HG02970 (cell line): ENCODE results near the gene PPP3CB.

Source experiments
- ATAC-seq: cut with Tn5 transposase; IDR thresholded peaks from one replicate; pipeline ENCODE4 v1.9.1; 2021; ENCODE audit warnings: mild to moderate bottlenecking, moderate library complexity, moderate number of reproducible peaks; ENCODE audit not compliant: unreplicated experiment, low FRiP score

The PPP3CB gene

DNA sequence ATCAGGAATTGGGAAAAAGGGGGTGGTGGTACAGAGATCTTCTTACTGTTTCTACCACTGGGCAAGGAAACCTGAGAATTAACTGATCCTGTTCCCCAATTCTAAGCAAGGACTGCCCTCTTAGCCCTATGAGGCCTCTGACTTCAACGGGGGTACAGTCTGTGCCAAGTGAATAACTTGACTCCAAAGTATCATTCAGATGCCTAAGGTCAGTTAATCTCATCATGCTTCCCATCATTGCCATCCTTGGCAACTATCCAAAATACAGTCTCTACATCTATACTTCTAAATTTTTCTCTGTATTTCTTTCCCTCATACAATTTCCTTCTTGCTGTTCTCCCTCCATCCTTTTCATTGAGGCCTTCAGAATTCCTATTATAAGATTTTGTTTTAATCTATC is 10.5 kb downstream of the PPP3CB start:
- ATAC-seq, result no peak

GRCh38 chr10:73480158-73480557 is 15.7 kb downstream of the PPP3CB start:
- no peak for ATAC-seq

- no peak for ATAC-seq
Measured at GRCh38 chr10:73478636-73479035, 17.2 kb downstream of the PPP3CB start.

DNA sequence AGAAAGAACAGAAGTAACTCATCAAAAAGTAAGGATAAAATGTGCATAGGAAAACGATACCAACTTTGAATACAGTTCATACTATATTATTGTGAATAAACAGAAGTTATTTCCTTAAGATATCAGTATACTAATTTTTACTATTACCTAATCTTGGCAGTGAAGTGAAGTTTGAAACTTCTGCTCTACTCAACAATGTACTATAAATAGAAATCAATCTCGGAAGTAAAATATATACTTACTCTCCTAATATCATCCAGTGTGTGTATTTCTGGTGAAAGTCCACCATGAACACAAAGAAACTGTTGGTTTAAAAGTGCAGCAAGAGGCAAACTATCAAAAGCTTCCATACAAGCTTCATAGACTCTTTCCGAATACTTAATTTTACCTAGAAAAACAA is 24.6 kb downstream of the PPP3CB start:
- no peak for ATAC-seq

DNA sequence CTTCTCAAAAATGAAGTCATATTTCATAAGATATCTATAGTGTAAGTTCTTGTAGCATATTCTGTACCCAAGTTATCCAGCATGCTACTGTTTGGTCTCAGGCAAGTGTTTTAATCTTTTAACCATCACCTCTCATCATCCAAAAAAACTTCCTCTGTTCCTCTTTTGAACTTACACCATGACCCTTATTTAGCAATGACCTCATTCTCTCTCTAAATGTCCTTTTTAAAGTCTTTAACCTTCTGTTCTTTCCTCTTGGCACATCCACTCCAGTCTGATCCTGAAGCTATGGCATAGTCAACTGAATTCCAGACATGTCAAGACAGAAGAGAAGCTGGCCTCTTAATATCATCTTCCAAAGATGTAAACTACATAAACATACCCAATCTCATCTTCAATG is 26.2 kb downstream of the PPP3CB start:
- ATAC-seq, result no peak

- no peak for ATAC-seq
Measured at GRCh38 chr10:73467206-73467605, 28.6 kb downstream of the PPP3CB start.

GRCh38 chr10:73465978-73466726 is 29.7 kb downstream of the PPP3CB start:
- ATAC-seq, result no peak

GRCh38 chr10:73460897-73461296 is 34.9 kb downstream of the PPP3CB start:
- ATAC-seq, result no peak

DNA sequence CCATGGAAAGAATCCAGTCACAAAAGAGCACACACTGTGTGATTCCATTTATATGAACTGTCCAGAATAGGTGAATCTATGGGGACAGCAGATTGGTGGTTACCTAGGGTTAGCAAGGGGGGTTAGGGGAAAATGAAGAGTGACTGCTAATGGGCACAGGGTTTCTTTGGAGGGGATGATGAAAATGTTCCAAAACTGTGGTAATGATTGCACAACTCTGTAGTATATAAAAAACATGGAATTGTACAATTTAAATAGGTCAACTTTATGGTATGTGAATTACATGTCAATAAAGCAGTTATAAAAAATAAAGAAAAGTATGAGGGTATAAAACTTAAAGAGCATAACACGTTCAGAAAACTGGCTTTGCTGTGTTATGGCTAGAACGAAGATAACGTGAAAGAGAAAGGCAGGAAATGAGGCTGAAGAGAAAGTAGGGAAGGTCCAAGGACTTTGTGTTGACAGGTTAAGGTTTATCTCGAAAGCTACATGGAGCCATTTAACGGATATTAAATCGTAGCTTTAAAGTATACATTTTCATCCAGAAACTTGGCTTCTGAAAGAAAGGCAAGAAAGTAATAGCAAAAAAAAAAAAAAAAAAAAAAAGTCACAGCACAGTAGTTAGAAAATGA is 36.0 kb downstream of the PPP3CB start:
- ATAC-seq, result no peak

DNA sequence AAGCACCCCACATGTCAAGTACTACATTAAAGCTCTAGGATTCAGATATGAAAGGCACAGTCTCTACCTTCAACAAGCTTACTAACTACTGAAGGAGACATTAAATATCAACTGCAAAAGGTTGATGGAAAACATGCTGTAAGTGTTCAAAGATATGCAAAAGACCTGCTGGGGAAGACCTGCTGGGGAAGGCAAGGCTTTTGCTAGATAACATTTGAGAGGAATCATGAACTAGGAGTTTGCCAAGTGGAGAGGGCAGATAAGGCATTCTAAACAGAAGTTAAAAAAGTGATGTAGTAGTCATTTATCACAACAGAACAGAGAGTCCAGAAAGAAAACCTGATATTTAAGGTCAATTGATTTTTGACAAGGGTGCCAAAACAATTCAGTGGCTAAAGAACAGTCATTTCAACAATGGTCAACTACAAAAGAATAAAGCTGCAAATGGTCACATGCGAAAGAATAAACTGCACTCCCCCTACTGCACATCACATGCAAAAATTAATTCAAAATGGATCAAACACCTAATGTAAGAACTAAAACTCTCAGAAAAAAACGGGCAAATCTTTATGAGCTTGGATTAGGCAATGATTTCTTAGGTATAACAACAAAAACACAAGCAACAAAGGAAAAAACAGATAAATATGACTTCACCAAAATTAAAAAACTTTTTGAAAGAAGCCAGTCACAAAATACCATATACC is 39.5 kb downstream of the PPP3CB start:
- ATAC-seq, result no peak

DNA sequence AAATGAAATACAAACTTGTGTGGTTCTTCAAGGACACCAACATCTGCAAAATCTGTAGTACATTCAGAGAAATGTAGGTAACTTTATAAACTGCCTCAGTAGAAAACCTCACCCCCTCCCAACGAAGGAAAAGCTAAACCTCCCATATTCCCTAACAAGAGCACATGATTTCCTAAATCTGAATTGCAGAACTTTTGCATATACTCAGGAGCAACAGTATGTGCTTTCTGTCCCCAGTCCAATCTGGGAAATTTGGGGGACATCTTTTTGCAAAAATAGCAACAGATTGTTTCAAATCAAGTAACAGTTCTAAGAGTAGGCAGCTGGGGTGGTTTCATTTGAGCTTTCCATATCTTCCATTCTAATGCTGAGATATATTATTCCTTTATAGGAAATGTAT is 46.7 kb downstream of the PPP3CB start:
- ATAC-seq, result no peak

- ATAC-seq, result no peak
Measured at GRCh38 chr10:73448384-73448783, 47.4 kb downstream of the PPP3CB start.

DNA sequence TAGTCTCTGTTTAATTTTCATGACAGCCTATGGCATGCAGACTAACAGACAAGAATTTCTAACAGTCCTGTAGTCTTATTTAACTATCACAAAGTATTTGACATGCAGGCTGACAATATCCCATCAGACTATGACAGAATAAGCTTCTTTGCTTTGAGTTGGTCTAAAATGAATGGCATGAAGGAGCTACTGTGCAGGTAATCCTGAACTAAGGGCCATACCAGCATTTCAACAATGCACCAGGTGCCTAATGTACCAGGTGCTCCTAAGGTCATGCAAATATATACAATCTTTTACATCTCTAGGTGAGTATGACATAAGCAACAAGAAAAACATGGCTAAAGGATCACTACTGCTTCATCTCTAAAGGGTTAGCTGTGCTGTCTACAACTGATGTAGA is 48.9 kb downstream of the PPP3CB start:
- ATAC-seq, result no peak

DNA sequence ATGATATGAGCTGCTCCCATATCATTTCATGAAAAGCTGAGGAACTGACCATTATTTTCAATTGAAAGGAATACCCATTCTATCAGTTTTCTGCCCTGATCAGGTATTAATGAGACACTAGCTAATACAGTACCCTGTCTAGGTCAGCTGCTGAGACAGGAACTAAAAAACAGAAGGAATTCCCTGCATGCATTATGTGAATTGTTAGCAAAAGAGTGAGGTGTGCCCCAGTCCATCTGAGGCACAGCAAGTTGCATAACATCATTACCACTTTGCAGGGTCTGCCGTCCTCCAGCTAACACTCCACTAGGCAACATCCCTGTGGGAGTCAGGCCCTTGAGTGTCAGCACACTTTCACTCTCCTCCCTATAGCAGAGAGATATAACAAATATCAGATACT is 51.4 kb downstream of the PPP3CB start:
- ATAC-seq, result no peak

DNA sequence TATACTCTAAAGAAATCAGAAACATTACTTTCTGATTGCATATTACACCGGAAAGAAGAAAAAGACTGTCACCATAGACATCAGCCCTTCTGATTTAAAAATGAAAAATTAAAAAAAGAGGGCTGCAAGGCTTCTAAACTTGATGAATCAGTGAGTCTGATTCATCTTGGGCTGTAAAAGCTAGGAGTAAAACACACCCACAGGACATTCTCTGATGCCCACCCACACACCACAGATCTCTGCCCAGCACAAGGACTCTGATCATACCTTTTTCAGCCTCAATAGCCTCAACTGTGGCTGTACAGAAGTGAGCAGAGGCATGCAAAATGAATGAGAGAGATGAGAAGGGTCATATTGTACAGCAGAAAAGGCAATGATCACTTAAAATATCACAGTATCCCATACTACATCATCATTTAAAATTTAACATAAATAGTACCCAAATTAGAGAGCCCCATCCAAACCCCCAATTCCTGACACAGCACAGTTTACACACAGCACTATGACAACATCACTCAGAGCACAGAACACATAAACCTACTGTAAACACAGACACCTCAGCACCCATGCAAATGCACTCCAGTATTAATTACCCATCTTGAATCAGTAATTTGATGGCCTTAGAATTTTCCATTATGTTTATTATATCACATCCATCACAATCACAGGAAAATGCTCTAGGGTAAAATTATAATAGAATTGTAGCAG is 56.1 kb downstream of the PPP3CB start:
- no peak for ATAC-seq

GRCh38 chr10:73439055-73439454 is 56.8 kb downstream of the PPP3CB start:
- no peak for ATAC-seq

GRCh38 chr10:73433538-73433867 is 62.3 kb downstream of the PPP3CB start, which contains the start of gene MSS51:
Gene MSS51, minus strand, starts transcription at chr10:73433561. Its CDS starts 5,277 bp downstream, at chr10:73428284.
- ATAC-seq, result no peak

- ATAC-seq, result no peak
Measured at GRCh38 chr10:73432646-73433537, 62.9 kb downstream of the PPP3CB start.

- ATAC-seq, result no peak
Measured at GRCh38 chr10:73426318-73426717, 69.5 kb downstream of the PPP3CB start.

- no peak for ATAC-seq
Measured at GRCh38 chr10:73424478-73424877, 71.3 kb downstream of the PPP3CB start.
